Astrocyte (in vitro differentiated cells and primary cell): ENCODE measurements around the gene BFAR. TPM values are rescaled to one million over a fixed set of nuclear protein-coding genes. Genes with fewer than 3 reads are reported as not detected.

Source experiments
- DNase-seq: peaks from one replicate; pipeline ENCODE4 v3.0.0-alpha.2; 2010; ENCODE audit warnings: low read depth
- FAIRE-seq: peaks from 2 replicates; lab custom pipeline; 2011; peaks lifted over from hg19 to GRCh38; lab: Jason Lieb, UNC
- H2AFZ ChIP-seq: 2 replicates; pipeline ENCODE4 v1.6.0; 2012; ENCODE audit warnings: low read depth, low read length, inconsistent platforms
- H3K27ac ChIP-seq: 2 replicates; pipeline ENCODE4 v1.5.1; 2011; ENCODE audit warnings: low read depth, low read length, inconsistent platforms
- H3K27me3 ChIP-seq: 2 replicates; pipeline ENCODE4 v1.6.0; 2011; ENCODE audit warnings: low read length, inconsistent platforms; ENCODE audit not compliant: insufficient read depth
- H3K36me3 ChIP-seq: 2 replicates; pipeline ENCODE4 v1.5.1; 2011; ENCODE audit warnings: low read length, inconsistent platforms; ENCODE audit not compliant: insufficient read depth
- H3K4me1 ChIP-seq: 2 replicates; pipeline ENCODE4 v1.5.1; 2011; ENCODE audit warnings: low read length, inconsistent platforms; ENCODE audit not compliant: insufficient read depth
- H3K4me2 ChIP-seq: 2 replicates; pipeline ENCODE4 v1.6.0; 2012; ENCODE audit warnings: low read length, inconsistent platforms
- H3K4me3 ChIP-seq: 2 replicates; pipeline ENCODE4 v1.5.1; 2011; ENCODE audit warnings: low read depth, mild to moderate bottlenecking, low read length, inconsistent platforms; ENCODE audit not compliant: insufficient read depth
- H3K79me2 ChIP-seq: 2 replicates; pipeline ENCODE4 v1.6.0; 2012; ENCODE audit warnings: mild to moderate bottlenecking, low read length, inconsistent platforms; ENCODE audit not compliant: insufficient read depth
- H3K9ac ChIP-seq: 2 replicates; pipeline ENCODE4 v1.6.0; 2012; ENCODE audit warnings: mild to moderate bottlenecking, low read length, inconsistent platforms
- H3K9me3 ChIP-seq: 2 replicates; pipeline ENCODE4 v1.5.1; 2012; ENCODE audit warnings: low read depth, mild to moderate bottlenecking, low read length, inconsistent platforms; ENCODE audit not compliant: insufficient read depth
- H4K20me1 ChIP-seq: 2 replicates; pipeline ENCODE4 v1.6.0; 2012; ENCODE audit warnings: low read length, inconsistent platforms; ENCODE audit not compliant: insufficient read depth
- H3K27ac Mint-ChIP-seq: one replicate; pipeline ENCODE4 v1.8.0; 2021; ENCODE audit warnings: mild to moderate bottlenecking, mixed read lengths; ENCODE audit not compliant: unreplicated experiment
- H3K27me3 Mint-ChIP-seq: one replicate; pipeline ENCODE4 v1.8.0; 2021; ENCODE audit warnings: low read depth, mixed read lengths; ENCODE audit not compliant: unreplicated experiment
- H3K36me3 Mint-ChIP-seq: one replicate; pipeline ENCODE4 v1.8.0; 2021; ENCODE audit warnings: low read depth, mixed read lengths; ENCODE audit not compliant: unreplicated experiment
- H3K4me1 Mint-ChIP-seq: one replicate; pipeline ENCODE4 v1.8.0; 2021; ENCODE audit warnings: low read depth, mixed read lengths; ENCODE audit not compliant: unreplicated experiment
- H3K4me3 Mint-ChIP-seq: one replicate; pipeline ENCODE4 v1.8.0; 2021; ENCODE audit warnings: mild to moderate bottlenecking, moderate library complexity, mixed read lengths; ENCODE audit not compliant: unreplicated experiment
- H3K9me3 Mint-ChIP-seq: one replicate; pipeline ENCODE4 v1.8.0; 2021; ENCODE audit warnings: mild to moderate bottlenecking, mixed read lengths; ENCODE audit not compliant: unreplicated experiment
- EZH2 ChIP-seq: IDR thresholded peaks from 2 replicates; pipeline ENCODE4 v1.6.1; 2012; ENCODE audit warnings: mild to moderate bottlenecking, low read length, inconsistent platforms; ENCODE audit not compliant: insufficient read depth
- total RNA-seq: library from RNA; stranded (reverse); gene quantifications from 2 replicates; pipeline ENCODE4 v1.2.1, GENCODE V29; 2021
- TF ChIP-seq, protein P1 (sequence below): IDR thresholded peaks from 2 replicates; pipeline ENCODE4 v1.5.1; 2011; ENCODE audit warnings: low read depth, mild to moderate bottlenecking, inconsistent platforms, low read length, moderate library complexity; ENCODE audit not compliant: insufficient read depth

BFAR gene
- total RNA-seq, 1 donor from 2014 or later: 93.7 TPM

DNA sequence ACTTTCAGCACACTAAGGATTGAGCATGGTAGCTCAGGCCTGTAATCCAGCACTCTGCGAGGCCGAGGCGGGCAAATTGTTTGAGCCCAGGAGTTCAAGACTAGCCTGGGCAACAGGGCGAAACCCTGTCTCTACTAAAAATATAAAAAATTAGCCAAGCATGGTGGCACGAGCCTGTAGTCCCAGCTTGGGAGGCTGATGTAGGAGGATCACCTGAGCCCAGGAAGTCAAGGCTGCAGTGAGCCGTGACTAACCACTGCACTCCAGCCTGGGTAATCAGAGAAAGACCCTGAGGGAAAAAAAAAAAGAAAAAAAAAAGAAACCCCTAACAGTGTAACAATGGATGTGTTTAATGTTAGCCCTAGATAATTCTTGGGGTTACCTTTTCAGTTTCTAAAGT is 26.6 kb upstream of the BFAR start:
- DNase-seq: no peak
- Histone ChIP-seq H3K4me1 (no peaks in the 10 kb centered on the region), H3K4me2 (no peak overlapping the region), H3K27me3 (no peaks in the 10 kb centered on the region), H4K20me1 (no peaks in the 10 kb centered on the region), H3K9me3 (no peaks in the 10 kb centered on the region), H3K79me2 (no peaks in the 10 kb centered on the region), H3K36me3 (peaks cover 19% of the 10 kb centered on the region), H3K27ac (no peak overlapping the region), H3K9ac (no peak overlapping the region), H2AFZ (no peak overlapping the region), H3K4me3 (no peak overlapping the region)
- Mint-ChIP-seq H3K4me1 (no peaks in the 10 kb centered on the region), H3K27me3 (no peaks in the 10 kb centered on the region), H3K36me3 (peaks cover 26% of the 10 kb centered on the region), H3K9me3 (peaks cover 2% of the 10 kb centered on the region), H3K27ac (no peak overlapping the region), H3K4me3 (no peak overlapping the region)
- no peak for FAIRE-seq
- TF ChIP-seq, protein P1, sequence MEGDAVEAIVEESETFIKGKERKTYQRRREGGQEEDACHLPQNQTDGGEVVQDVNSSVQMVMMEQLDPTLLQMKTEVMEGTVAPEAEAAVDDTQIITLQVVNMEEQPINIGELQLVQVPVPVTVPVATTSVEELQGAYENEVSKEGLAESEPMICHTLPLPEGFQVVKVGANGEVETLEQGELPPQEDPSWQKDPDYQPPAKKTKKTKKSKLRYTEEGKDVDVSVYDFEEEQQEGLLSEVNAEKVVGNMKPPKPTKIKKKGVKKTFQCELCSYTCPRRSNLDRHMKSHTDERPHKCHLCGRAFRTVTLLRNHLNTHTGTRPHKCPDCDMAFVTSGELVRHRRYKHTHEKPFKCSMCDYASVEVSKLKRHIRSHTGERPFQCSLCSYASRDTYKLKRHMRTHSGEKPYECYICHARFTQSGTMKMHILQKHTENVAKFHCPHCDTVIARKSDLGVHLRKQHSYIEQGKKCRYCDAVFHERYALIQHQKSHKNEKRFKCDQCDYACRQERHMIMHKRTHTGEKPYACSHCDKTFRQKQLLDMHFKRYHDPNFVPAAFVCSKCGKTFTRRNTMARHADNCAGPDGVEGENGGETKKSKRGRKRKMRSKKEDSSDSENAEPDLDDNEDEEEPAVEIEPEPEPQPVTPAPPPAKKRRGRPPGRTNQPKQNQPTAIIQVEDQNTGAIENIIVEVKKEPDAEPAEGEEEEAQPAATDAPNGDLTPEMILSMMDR: no peak
- TF ChIP-seq EZH2: no peak

DNA sequence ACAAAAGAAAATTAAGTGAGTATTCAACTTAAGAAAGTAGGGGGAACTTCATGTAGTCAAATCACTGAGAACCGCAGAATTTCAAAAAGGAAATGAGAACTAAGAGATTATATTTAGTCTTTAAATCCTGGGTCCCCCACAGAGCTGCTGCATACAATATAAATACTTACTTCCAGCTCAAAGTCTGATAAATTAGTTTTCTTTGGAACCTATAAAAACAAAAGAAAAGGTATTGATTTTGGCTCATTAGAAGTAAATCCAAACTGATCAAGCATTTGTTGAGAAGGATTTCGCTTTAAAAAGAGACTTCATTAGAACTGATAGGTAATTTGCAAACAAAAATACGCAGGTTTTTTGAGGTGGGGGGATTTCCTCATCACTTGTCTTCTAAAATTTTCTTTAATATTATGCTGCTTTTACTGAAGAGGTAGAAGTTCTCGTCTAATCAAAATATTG is 24.6 kb upstream of the BFAR start:
- Mint-ChIP-seq H3K4me1 (no peaks in the 10 kb centered on the region), H3K36me3 (peaks cover 23% of the 10 kb centered on the region), H3K27me3 (no peaks in the 10 kb centered on the region), H3K27ac (no peak overlapping the region), H3K4me3 (no peak overlapping the region), H3K9me3 (peaks cover 2% of the 10 kb centered on the region)
- peaks cover 20% of the 10 kb centered on the region for H3K36me3 ChIP-seq
- H3K4me1 ChIP-seq: no peaks in the 10 kb centered on the region
- H3K9ac ChIP-seq: no peak overlapping the region
- no peak overlapping the region for H3K27ac ChIP-seq
- H3K4me3 ChIP-seq: no peak overlapping the region
- TF ChIP-seq, protein P1: no peak
- TF ChIP-seq EZH2: no peak
- H3K9me3 ChIP-seq: no peaks in the 10 kb centered on the region
- no peak overlapping the region for H2AFZ ChIP-seq
- no peaks in the 10 kb centered on the region for H3K27me3 ChIP-seq
- H4K20me1 ChIP-seq: no peaks in the 10 kb centered on the region
- no peak for FAIRE-seq
- H3K4me2 ChIP-seq: no peak overlapping the region
- DNase-seq: no peak
- H3K79me2 ChIP-seq: no peaks in the 10 kb centered on the region

DNA sequence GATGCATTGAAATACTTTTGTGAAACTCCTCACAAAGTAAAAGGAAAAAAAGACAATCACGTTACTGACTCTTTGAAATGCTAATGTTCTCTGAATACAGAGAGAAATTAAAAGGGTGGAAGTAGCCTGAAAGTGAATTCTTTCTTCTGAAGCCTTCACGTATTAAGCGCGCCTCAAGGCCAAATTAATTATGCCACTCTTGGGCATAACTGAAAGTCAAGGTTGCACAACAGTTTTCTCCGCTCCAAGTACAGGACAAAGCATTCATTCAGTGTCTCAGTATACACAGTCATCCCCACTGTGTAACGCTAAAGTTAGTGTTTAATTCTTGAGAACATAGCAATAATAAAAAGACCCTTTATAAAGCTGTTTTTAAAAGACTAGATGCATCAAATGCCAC is 24.1 kb upstream of the BFAR start:
- Mint-ChIP-seq H3K27ac (no peak overlapping the region), H3K4me1 (no peaks in the 10 kb centered on the region), H3K27me3 (no peaks in the 10 kb centered on the region), H3K36me3 (peaks cover 18% of the 10 kb centered on the region), H3K4me3 (no peak overlapping the region), H3K9me3 (no peaks in the 10 kb centered on the region)
- no peaks in the 10 kb centered on the region for H3K27me3 ChIP-seq
- DNase-seq (no peak), FAIRE-seq (no peak)
- H3K4me2 ChIP-seq: no peak overlapping the region
- TF ChIP-seq, protein P1: no peak
- no peak for TF ChIP-seq EZH2
- no peak overlapping the region for H3K4me3 ChIP-seq
- no peak overlapping the region for H3K9ac ChIP-seq
- peaks cover 20% of the 10 kb centered on the region for H3K36me3 ChIP-seq
- H2AFZ ChIP-seq: no peak overlapping the region
- H4K20me1 ChIP-seq: no peaks in the 10 kb centered on the region
- no peaks in the 10 kb centered on the region for H3K9me3 ChIP-seq
- no peaks in the 10 kb centered on the region for H3K4me1 ChIP-seq
- H3K27ac ChIP-seq: no peak overlapping the region
- H3K79me2 ChIP-seq: no peaks in the 10 kb centered on the region
